ENCODE measurements around the gene HUNK. TPM values are rescaled to one million over a fixed set of nuclear protein-coding genes. Genes with fewer than 3 reads are reported as not detected.

HUNK gene
- total RNA-seq, 2 experiments from 2014 or later = not detected

GRCh38 chr21:32018381-32018780 is 145.6 kb downstream of the HUNK start:
- H3K4me3 Mint-ChIP-seq = no peak overlapping the region
- ATAC-seq (ENCODE audit: poor library complexity) (no peak), DNase-seq (no peak)
- POLR2A ChIA-PET = no interaction called here
- H3K4me1 Mint-ChIP-seq (ENCODE audit: low read depth) = no peaks in the 10 kb centered on the region
- Histone ChIP-seq H3K4me1 (ENCODE audit: insufficient read depth, low read length) (no peaks in the 10 kb centered on the region), H3K27ac (ENCODE audit: low read depth in 1 of 2, low read length in 2 of 2) (no peak overlapping the region), H3K27me3 (ENCODE audit: control insufficient read depth in 1 of 2, insufficient read depth in 2 of 2, low read length in 2 of 2) (no peaks in the 10 kb centered on the region), H3K36me3 (ENCODE audit: insufficient read depth, low read length) (no peaks in the 10 kb centered on the region), H3K4me3 (ENCODE audit: low read length) (no peak overlapping the region), H3K9me3 (ENCODE audit: control insufficient read depth in 1 of 2, insufficient read depth in 1 of 2, low read length in 2 of 2) (no peaks in the 10 kb centered on the region)
- TF ChIP-seq CTCF (IDR thresholded peaks at IDR 0.05) = no peak
- H3K27me3 Mint-ChIP-seq = no peaks in the 10 kb centered on the region
- CTCF ChIA-PET = no interaction called here
- H3K9me3 Mint-ChIP-seq = no peaks in the 10 kb centered on the region
- no peak overlapping the region for H3K27ac Mint-ChIP-seq
- no peaks in the 10 kb centered on the region for H3K36me3 Mint-ChIP-seq (ENCODE audit: low read depth)
- intact Hi-C loops (cut with DNase I, micrococcal nuclease) = no loop called here

- no peak for ATAC-seq (ENCODE audit: poor library complexity)
- CTCF ChIA-PET = no interaction called here
- H3K27me3 Mint-ChIP-seq = no peaks in the 10 kb centered on the region
Observed at GRCh38 chr21:32020564-32020963, 147.7 kb downstream of the HUNK start.

GRCh38 chr21:32021319-32021994 is 148.6 kb downstream of the HUNK start:
- ChIA-PET CTCF (no interaction called here), POLR2A (no interaction called here)
- H3K36me3 ChIP-seq (ENCODE audit: insufficient read depth, low read length) = no peaks in the 10 kb centered on the region
- no peak for TF ChIP-seq CTCF (IDR thresholded peaks at IDR 0.05)
- H3K27ac Mint-ChIP-seq = no peak overlapping the region
- H3K9me3 ChIP-seq (ENCODE audit: control insufficient read depth in 1 of 2, insufficient read depth in 1 of 2, low read length in 2 of 2) = no peaks in the 10 kb centered on the region
- no peaks in the 10 kb centered on the region for H3K4me1 ChIP-seq (ENCODE audit: insufficient read depth, low read length)
- ATAC-seq (ENCODE audit: poor library complexity) (no peak), DNase-seq (no peak)
- H3K27ac ChIP-seq (ENCODE audit: low read depth in 1 of 2, low read length in 2 of 2) = no peak overlapping the region
- H3K9me3 Mint-ChIP-seq = no peaks in the 10 kb centered on the region
- intact Hi-C loops (cut with DNase I, micrococcal nuclease) = no loop called here
- H3K36me3 Mint-ChIP-seq (ENCODE audit: low read depth) = no peaks in the 10 kb centered on the region
- H3K4me3 ChIP-seq (ENCODE audit: low read length) = no peak overlapping the region
- no peaks in the 10 kb centered on the region for H3K4me1 Mint-ChIP-seq (ENCODE audit: low read depth)
- no peak overlapping the region for H3K4me3 Mint-ChIP-seq
- H3K27me3 ChIP-seq (ENCODE audit: control insufficient read depth in 1 of 2, insufficient read depth in 2 of 2, low read length in 2 of 2) = no peaks in the 10 kb centered on the region
- no peaks in the 10 kb centered on the region for H3K27me3 Mint-ChIP-seq

More at GRCh38 chr21:32020564-32020963, 147.7 kb downstream of the HUNK start:
- Mint-ChIP-seq H3K4me1 (ENCODE audit: low read depth) (no peaks in the 10 kb centered on the region), H3K9me3 (no peaks in the 10 kb centered on the region), H3K4me3 (no peak overlapping the region), H3K27ac (no peak overlapping the region), H3K36me3 (ENCODE audit: low read depth) (no peaks in the 10 kb centered on the region)
- no peak for DNase-seq
- no peaks in the 10 kb centered on the region for H3K27me3 ChIP-seq (ENCODE audit: control insufficient read depth in 1 of 2, insufficient read depth in 2 of 2, low read length in 2 of 2)
- H3K4me3 ChIP-seq (ENCODE audit: low read length) = no peak overlapping the region
- no peaks in the 10 kb centered on the region for H3K9me3 ChIP-seq (ENCODE audit: control insufficient read depth in 1 of 2, insufficient read depth in 1 of 2, low read length in 2 of 2)
- no peak overlapping the region for H3K27ac ChIP-seq (ENCODE audit: low read depth in 1 of 2, low read length in 2 of 2)
- H3K4me1 ChIP-seq (ENCODE audit: insufficient read depth, low read length) = no peaks in the 10 kb centered on the region
- TF ChIP-seq CTCF (IDR thresholded peaks at IDR 0.05) = no peak
- H3K36me3 ChIP-seq (ENCODE audit: insufficient read depth, low read length) = no peaks in the 10 kb centered on the region
- intact Hi-C loops (cut with DNase I, micrococcal nuclease) = no loop called here
- POLR2A ChIA-PET = no interaction called here

All from CD4-positive, alpha-beta T cell (primary cell).